Activated naive CD4-positive, alpha-beta T cell treated with anti-CD3 and anti-CD28 coated beads for 36 hours (primary cell): ENCODE data around the gene CHKB. TPM values are rescaled to one million over a fixed set of nuclear protein-coding genes. Genes with fewer than 3 reads are reported as not detected.

Experiments used
- CTCF ChIA-PET: fragments of 350-600 bp; sonication (Branson Sonifier 250); formaldehyde crosslinking; loops from one replicate; lab custom pipeline; 2021; ENCODE audit warnings: antibody characterized with exemption; lab: Charles Lee
- DNase-seq: peaks from one replicate; pipeline ENCODE4 v3.0.0-alpha.2; 2020
- H3K27ac Mint-ChIP-seq: one replicate; pipeline ENCODE4 v1.8.0; 2021; ENCODE audit warnings: mild to moderate bottlenecking, mixed read lengths
- H3K27me3 Mint-ChIP-seq: one replicate; pipeline ENCODE4 v1.8.0; 2021; ENCODE audit warnings: low read depth, mixed read lengths
- H3K36me3 Mint-ChIP-seq: one replicate; pipeline ENCODE4 v1.8.0; 2021; ENCODE audit warnings: low read depth, mixed read lengths
- H3K4me1 Mint-ChIP-seq: one replicate; pipeline ENCODE4 v1.8.0; 2021; ENCODE audit warnings: low read depth, mixed read lengths
- H3K4me3 Mint-ChIP-seq: one replicate; pipeline ENCODE4 v1.8.0; 2021; ENCODE audit warnings: mild to moderate bottlenecking, moderate library complexity, mixed read lengths
- H3K9me3 Mint-ChIP-seq: one replicate; pipeline ENCODE4 v1.8.0; 2021; ENCODE audit warnings: mixed read lengths
- intact Hi-C: fragments of 100-400 bp; cut with micrococcal nuclease; formaldehyde crosslinking; loops from one replicate; pipeline ENCODE4 v1.15.1; 2023
- total RNA-seq, 2 experiments: library from RNA; stranded (reverse); gene quantifications; one replicate each; pipeline ENCODE4 v1.2.3, GENCODE V29; 2021

CHKB gene
- total RNA-seq, 2 experiments from 2014 or later: 71.0 to 81.4 TPM

DNA sequence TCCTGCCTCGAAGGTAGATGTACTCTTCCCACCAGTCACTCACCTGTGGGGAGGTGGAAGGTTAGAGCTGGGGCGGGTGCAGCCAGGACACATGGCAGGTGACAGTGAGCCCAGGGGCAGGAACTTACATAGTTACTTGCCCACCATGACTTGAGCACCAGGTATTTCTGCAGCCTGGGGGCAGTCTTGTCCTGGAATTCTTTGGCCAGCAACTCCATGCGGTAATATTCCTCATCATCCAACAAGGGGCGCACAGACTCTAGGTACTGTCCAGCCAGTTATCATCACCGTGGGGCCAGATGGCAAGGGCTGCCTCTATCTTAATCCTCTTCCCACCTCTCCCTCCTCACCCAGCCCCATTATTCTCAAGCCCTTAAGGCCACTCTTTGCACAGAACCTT is 6.6 kb downstream of the CHKB start:
- peaks cover 24% of the 10 kb centered on the region for H3K36me3 Mint-ChIP-seq
- DNase-seq: peak; percentile 41
- CTCF ChIA-PET: interaction anchor here (1.0 to 1.8 kb wide), 5 partner anchors 13 to 51 kb away, joined by 5 to 7 read pairs (median 5); partner anchors contain the start of genes SCO2 and SYCE3
- no peak overlapping the region for H3K4me3 Mint-ChIP-seq
- no peak overlapping the region for H3K27ac Mint-ChIP-seq
- peaks cover 18% of the 10 kb centered on the region for H3K4me1 Mint-ChIP-seq
- H3K9me3 Mint-ChIP-seq: no peaks in the 10 kb centered on the region
- intact Hi-C loops: loop anchor here (1.0 kb wide), 1 partner anchor 44 kb away; no protein-coding TSS in a partner anchor
- no peaks in the 10 kb centered on the region for H3K27me3 Mint-ChIP-seq

GRCh38 chr22:50575426-50575941 is 7.2 kb downstream of the CHKB start:
- intact Hi-C loops: no loop called here
- no peaks in the 10 kb centered on the region for H3K9me3 Mint-ChIP-seq
- H3K27me3 Mint-ChIP-seq: no peaks in the 10 kb centered on the region
- CTCF ChIA-PET: interaction anchor here (1.0 to 1.8 kb wide), 4 partner anchors 11 to 50 kb away, joined by 4 to 7 read pairs (median 6); partner anchors contain the start of genes SCO2 and SYCE3
- H3K27ac Mint-ChIP-seq: no peak overlapping the region
- DNase-seq: no peak
- H3K36me3 Mint-ChIP-seq: peaks cover 22% of the 10 kb centered on the region
- no peak overlapping the region for H3K4me3 Mint-ChIP-seq
- H3K4me1 Mint-ChIP-seq: peaks cover 16% of the 10 kb centered on the region

DNA sequence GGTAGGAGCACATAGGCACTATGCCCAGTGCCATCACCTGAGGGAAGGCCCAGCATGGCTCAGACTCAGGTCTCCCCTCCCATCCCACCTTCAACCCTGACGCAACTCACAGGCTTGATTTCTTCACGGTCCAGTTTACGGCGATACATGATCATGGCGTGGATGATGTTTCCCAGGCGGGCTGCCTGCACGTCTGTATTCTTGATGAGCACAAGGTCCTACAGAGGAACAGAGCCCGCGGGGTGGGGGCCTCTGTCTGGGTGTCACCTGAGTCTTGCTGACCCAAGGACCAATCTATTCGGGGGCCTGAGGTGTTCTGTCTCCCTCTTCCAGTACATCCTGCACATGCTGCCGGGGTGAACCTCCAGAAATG is 8.3 kb downstream of the CHKB start:
- no peak overlapping the region for H3K4me3 Mint-ChIP-seq
- no peak overlapping the region for H3K27ac Mint-ChIP-seq
- no peaks in the 10 kb centered on the region for H3K9me3 Mint-ChIP-seq
- no peaks in the 10 kb centered on the region for H3K27me3 Mint-ChIP-seq
- no peak for DNase-seq
- peaks cover 7% of the 10 kb centered on the region for H3K4me1 Mint-ChIP-seq
- intact Hi-C loops: no loop called here
- CTCF ChIA-PET: interaction anchor here (0.6 to 1.8 kb wide), 4 partner anchors 9 to 47 kb away, joined by 4 to 7 read pairs (median 5); partner anchors contain the start of gene SYCE3
- H3K36me3 Mint-ChIP-seq: peaks cover 17% of the 10 kb centered on the region

GRCh38 chr22:50573491-50574382 is 8.9 kb downstream of the CHKB start:
- CTCF ChIA-PET: interaction anchor here (1.5 to 1.8 kb wide), 3 partner anchors 9 to 47 kb away, joined by 4 to 8 read pairs (median 7); partner anchors contain the start of gene SYCE3
- H3K27ac Mint-ChIP-seq: no peak overlapping the region
- intact Hi-C loops: no loop called here

GRCh38 chr22:50572965-50573364 is 9.7 kb downstream of the CHKB start:
- peaks cover 14% of the 10 kb centered on the region for H3K36me3 Mint-ChIP-seq
- DNase-seq: no peak
- CTCF ChIA-PET: interaction anchor here (0.7 to 1.8 kb wide), 3 partner anchors 8 to 16 kb away, joined by 3 to 8 read pairs (median 4); partner anchors contain the start of gene SYCE3
- no peak overlapping the region for H3K27ac Mint-ChIP-seq
- no peak overlapping the region for H3K4me3 Mint-ChIP-seq
- H3K9me3 Mint-ChIP-seq: no peaks in the 10 kb centered on the region
- H3K27me3 Mint-ChIP-seq: no peaks in the 10 kb centered on the region
- intact Hi-C loops: no loop called here
- peaks cover 4% of the 10 kb centered on the region for H3K4me1 Mint-ChIP-seq

More at GRCh38 chr22:50573491-50574382, 8.9 kb downstream of the CHKB start:
- Mint-ChIP-seq H3K36me3 (peaks cover 17% of the 10 kb centered on the region), H3K9me3 (no peaks in the 10 kb centered on the region), H3K27me3 (no peaks in the 10 kb centered on the region), H3K4me1 (peaks cover 7% of the 10 kb centered on the region), H3K4me3 (no peak overlapping the region)
- DNase-seq: no peak

DNA sequence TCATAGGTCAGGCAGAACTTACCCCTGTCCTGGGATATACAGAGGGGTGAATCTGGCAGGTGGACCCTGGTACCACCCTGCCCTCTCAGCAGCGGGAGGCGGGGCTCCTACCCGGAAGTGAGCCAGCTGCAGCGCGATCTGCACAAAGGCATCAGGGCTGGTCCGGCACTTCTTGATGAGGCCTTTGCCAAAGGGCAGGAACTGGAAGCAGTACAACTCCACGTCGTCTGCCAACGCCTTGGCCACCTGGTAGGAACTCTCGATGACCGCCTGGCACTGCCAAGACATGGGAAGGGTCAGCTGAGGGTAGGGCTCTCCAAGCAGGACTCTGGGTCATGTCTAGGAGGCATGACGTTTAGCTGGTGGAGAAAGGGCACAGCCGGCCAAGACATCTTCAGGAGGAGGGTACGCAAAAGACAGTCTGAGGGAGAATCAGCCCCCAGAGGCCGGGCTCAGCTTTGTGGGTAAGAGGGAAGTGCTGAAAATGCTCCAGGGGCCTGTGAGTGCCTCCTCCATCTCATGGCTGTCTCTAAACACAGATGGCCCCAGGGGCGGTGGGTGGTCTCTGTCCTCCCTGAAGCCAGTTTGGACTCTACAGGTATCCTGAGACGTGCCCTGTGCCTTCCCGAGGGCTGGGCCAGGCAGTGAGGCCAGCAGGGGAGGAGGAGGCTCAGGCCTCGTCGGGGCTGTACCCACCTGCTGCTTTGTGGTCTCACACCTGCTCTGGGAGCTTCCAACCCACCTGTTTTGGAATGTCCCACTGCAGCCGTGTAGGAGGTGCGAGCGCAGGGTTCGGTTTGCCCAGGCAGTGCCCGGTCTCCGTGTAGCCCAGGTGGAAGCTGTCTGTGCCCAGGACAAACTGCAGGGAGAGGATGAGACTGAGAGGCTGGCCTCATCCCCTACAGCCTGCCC is 11.1 kb downstream of the CHKB start:
- peaks cover 15% of the 10 kb centered on the region for H3K36me3 Mint-ChIP-seq
- intact Hi-C loops: no loop called here
- H3K9me3 Mint-ChIP-seq: no peaks in the 10 kb centered on the region
- no peak for DNase-seq
- H3K27me3 Mint-ChIP-seq: no peaks in the 10 kb centered on the region
- CTCF ChIA-PET: interaction anchor here (1.5 to 1.8 kb wide), 2 partner anchors 7 to 8 kb away, joined by 4 to 8 read pairs; partner anchors contain the start of gene SYCE3
- no peaks in the 10 kb centered on the region for H3K4me1 Mint-ChIP-seq
- H3K4me3 Mint-ChIP-seq: no peak overlapping the region
- no peak overlapping the region for H3K27ac Mint-ChIP-seq

- H3K9me3 Mint-ChIP-seq: no peaks in the 10 kb centered on the region
- CTCF ChIA-PET: no interaction called here
- H3K4me3 Mint-ChIP-seq: no peak overlapping the region
- no peak overlapping the region for H3K27ac Mint-ChIP-seq
- intact Hi-C loops: no loop called here
- DNase-seq: no peak
- H3K4me1 Mint-ChIP-seq: no peaks in the 10 kb centered on the region
- H3K27me3 Mint-ChIP-seq: no peaks in the 10 kb centered on the region
- peaks cover 15% of the 10 kb centered on the region for H3K36me3 Mint-ChIP-seq
Measured at GRCh38 chr22:50570861-50571260, 11.8 kb downstream of the CHKB start.

DNA sequence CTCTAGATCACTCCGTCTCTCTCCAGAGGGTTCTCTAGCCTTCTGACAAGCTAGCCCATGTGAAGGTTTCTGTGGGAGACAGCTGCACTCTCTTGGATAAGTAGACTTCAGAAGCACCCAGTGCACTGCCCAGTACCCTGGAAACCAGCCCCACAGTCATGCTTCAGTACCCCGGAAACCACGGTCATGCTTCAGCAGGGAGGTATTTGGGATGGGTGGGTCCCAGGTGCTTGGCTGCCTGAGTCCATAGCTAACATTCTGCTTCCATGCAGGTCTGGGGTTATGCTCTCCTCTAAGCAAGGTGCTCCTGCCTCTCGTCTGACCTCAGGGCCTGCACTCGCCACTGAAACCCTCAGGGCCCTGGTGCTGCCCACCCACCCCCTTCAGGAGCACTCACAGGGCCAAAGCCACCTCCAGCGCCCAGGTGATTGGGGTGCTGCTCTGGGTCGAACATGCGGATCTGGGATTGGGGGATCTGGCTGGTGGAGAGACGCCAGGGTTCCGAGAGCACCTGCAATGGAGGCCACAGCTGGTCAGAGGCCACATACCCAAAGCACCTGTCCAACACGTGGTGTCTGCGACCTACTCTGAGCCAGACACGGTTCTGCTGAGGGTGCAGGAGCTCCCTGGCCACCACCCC is 12.6 kb downstream of the CHKB start:
- intact Hi-C loops: no loop called here
- Mint-ChIP-seq H3K27me3 (no peaks in the 10 kb centered on the region), H3K9me3 (no peaks in the 10 kb centered on the region), H3K36me3 (peaks cover 15% of the 10 kb centered on the region), H3K27ac (no peak overlapping the region), H3K4me1 (no peaks in the 10 kb centered on the region), H3K4me3 (no peak overlapping the region)
- CTCF ChIA-PET: no interaction called here
- DNase-seq: no peak

DNA sequence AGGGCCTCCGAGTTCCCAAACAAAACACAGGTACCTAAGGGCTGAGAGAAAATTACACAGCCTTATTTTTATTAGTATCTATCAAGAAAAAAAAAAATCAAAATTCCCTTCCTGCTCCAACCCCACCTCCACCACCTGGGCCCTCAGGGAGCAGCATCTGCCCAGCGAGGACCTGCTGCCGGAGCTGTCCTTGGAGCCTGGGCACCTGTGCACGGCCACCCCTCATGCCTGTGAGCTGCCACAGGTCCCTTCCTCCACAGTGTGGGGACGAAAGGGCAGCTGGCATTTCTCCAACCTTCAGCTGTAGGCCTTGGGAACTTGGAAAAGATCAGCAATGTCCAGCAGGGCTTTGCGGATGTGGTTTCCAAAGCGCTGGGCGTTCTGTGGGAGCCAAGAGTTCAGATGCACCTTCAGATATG is 13.6 kb downstream of the CHKB start:
- H3K4me1 Mint-ChIP-seq: no peaks in the 10 kb centered on the region
- H3K4me3 Mint-ChIP-seq: no peak overlapping the region
- H3K27me3 Mint-ChIP-seq: no peaks in the 10 kb centered on the region
- DNase-seq: no peak
- H3K36me3 Mint-ChIP-seq: peaks cover 15% of the 10 kb centered on the region
- no peaks in the 10 kb centered on the region for H3K9me3 Mint-ChIP-seq
- CTCF ChIA-PET: no interaction called here
- intact Hi-C loops: no loop called here
- H3K27ac Mint-ChIP-seq: no peak overlapping the region

GRCh38 chr22:50568626-50569025 is 14.0 kb downstream of the CHKB start:
- H3K4me1 Mint-ChIP-seq: peaks cover 3% of the 10 kb centered on the region
- H3K9me3 Mint-ChIP-seq: no peaks in the 10 kb centered on the region
- CTCF ChIA-PET: no interaction called here

DNA sequence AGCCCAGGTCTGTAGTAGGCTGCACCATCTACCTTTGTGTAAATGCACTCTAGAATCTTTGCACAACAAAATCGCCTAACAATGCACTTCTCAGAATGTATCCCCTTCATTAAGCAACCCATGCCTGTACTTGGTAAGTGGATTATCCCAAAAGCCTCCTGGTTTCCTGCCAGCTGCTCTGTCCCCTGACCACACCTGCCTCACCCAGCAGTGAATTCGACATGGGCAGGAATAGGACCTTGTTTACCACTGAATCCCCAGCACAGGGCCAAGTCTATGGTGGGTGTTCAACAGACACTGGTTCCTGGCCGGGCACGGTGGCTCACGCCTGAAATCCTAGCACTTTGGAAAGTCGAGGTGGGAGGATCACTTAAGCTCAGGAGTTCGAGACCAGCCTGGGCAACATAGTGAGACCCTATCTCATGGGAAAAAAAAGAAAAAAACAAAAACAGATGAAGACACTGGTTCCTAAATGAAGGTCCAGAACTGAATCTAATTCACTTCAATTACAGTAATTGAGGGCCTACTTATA is 14.9 kb downstream of the CHKB start:
- no peak overlapping the region for H3K4me3 Mint-ChIP-seq
- no peak overlapping the region for H3K27ac Mint-ChIP-seq
- CTCF ChIA-PET: no interaction called here
- peaks cover 9% of the 10 kb centered on the region for H3K4me1 Mint-ChIP-seq
- intact Hi-C loops: no loop called here
- no peaks in the 10 kb centered on the region for H3K27me3 Mint-ChIP-seq
- no peaks in the 10 kb centered on the region for H3K9me3 Mint-ChIP-seq
- H3K36me3 Mint-ChIP-seq: peaks cover 15% of the 10 kb centered on the region
- DNase-seq: no peak

More at GRCh38 chr22:50568626-50569025, 14.0 kb downstream of the CHKB start:
- H3K36me3 Mint-ChIP-seq: peaks cover 15% of the 10 kb centered on the region
- H3K4me3 Mint-ChIP-seq: no peak overlapping the region
- no peak overlapping the region for H3K27ac Mint-ChIP-seq
- no peaks in the 10 kb centered on the region for H3K27me3 Mint-ChIP-seq
- no peak for DNase-seq
- intact Hi-C loops: no loop called here
